GM21381 (cell line): Measurements from ENCODE around the gene PLPP6.

Source experiments
- ATAC-seq: cut with Tn5 transposase; IDR thresholded peaks from one replicate; pipeline ENCODE4 v1.9.1; 2021; ENCODE audit warnings: mild to moderate bottlenecking, moderate library complexity; ENCODE audit not compliant: unreplicated experiment

PLPP6 gene

DNA sequence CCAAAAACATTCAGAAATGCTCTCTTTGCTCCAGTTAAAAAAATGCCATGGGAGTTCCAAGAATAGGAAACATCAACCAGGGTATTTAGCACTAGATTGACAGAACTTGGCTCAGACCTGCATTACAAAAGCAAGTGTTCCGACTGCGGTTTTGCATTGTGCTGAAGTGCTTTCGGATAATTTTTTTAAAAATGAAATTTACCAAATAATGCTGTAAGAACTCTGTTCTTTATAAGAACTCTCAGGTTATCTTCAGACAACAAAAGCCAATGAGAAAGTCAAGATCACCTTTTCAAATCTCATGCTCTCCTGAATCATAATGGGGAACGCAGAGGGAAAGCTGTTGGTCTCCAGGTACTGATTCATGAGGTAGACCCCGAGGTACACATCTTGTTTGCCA, 483 bp upstream of the PLPP6 start:
- ATAC-seq: no peak

DNA sequence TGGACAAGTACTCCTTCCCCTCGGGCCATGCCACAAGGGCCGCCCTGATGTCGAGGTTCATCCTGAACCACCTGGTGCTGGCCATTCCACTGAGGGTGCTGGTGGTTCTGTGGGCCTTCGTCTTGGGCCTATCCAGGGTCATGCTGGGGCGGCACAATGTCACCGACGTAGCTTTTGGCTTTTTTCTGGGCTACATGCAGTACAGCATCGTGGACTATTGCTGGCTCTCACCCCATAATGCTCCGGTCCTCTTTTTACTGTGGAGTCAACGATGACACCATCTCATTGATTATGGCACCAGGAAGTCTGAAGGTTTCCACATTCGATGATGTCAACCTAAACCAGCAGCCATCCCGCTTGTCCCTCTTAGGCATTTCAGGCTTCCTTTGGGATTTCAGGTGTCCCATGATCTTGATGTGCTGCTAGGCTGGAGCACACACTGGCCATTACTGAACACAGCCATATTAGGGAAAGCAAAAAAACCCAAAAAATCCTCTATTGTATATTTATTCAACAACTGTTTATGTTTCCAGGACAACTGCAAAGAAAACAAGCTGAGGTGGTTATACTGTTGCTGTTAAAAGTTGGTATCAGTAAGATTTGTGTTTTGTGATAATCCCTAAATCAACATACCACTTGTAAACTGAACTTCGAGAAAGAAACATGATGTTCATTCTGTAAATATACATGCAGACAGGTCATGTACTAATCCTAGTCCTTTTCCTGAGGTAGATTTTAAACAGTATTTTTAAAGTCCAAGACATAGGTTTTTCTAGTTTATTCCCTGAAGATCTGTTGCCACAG, 1.1 kb downstream of the PLPP6 start:
- no peak for ATAC-seq

DNA sequence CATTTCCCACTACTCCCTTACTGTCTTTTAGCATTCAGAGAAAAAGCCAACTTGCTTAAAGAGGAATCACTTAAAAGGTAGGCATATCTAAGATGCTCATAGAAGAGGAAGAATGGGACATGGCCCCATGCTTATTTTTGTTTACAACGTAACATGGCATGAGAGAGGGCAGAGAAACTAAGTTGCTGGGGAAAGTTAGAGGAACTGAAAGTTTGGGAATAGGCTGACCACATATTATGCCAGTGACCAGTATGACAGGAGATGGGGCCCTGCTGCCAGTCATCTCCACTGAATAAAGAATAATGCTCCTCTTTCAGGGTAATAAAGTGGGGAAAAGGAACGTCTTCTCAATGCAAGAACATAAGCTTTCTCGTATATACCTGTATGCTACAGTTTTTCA, 1.9 kb downstream of the PLPP6 start:
- ATAC-seq: no peak

DNA sequence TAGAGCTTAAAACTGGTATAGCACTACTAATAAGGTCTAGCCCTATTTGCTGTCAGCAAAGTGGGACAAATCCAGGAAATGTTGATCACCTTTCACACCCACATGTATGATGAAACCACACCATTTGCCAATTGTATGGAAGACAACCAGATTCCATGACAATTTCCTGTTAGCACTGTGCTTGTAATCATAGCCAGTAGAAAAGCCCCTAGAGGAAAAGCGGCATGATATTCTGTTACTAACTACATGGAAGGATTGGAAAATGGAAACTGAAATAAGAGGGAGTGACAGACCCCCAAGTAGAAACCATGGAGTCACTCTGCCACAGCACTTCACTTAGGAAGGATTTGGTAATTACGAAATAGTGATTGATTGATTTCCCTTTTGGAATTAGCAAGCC, 3.3 kb downstream of the PLPP6 start:
- ATAC-seq: no peak

DNA sequence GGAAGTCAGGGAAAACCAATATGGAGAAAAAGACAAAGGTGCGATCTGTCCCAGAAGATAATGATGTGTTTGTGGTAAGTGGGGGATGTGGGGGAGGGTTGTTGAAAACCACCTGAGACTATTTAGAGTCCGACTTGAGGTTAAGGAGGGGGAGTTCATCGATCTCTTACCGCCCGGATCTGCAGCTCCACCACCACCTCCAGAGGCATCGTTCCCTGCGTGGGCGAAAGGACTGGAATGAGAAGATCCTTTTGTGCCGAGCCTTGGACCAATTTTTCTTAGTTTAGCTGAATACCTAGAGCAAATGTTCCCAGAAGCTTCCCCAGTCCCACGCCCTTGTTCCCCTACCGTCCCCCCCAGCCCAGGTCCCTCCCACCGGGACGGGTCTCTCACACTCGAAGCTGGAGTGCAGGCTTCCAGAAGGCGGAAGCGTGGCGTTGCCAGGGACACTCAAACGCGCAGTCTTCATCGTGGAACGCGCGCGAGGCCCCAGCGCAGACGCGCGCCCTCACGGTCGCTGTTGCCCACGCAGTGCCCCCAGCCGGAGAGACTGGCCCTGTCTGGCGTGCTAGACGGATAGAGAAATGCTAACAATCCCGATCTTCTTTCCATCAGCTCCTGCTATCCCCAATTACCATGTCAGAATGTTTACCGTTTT, 4.1 kb downstream of the PLPP6 start, which contains the start of gene SPATA6L:
TSS of gene SPATA6L (minus strand) at position 439 of the 658 bp plus-strand sequence. CDS start at position 209, 230 bp downstream.
- ATAC-seq: peak; percentile 36

DNA sequence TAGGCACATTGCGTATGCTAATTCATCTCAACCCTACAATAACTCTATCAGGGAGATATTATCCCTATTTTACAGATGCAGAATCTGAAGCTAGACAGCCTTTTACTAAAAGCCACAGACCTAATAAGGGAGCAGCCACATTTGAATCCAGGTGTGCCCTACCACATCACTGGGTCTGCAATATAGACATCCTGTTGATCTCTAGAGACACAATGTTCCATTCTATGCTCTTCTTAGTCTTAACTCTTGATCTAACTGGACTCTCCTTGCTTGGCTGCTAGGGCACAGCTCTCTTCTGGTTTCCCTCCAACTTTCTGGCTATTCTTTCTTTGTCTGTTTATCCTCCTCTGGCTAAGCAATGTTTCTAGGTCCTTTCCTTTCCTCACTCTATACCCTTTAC, 5.6 kb downstream of the PLPP6 start:
- ATAC-seq: no peak

DNA sequence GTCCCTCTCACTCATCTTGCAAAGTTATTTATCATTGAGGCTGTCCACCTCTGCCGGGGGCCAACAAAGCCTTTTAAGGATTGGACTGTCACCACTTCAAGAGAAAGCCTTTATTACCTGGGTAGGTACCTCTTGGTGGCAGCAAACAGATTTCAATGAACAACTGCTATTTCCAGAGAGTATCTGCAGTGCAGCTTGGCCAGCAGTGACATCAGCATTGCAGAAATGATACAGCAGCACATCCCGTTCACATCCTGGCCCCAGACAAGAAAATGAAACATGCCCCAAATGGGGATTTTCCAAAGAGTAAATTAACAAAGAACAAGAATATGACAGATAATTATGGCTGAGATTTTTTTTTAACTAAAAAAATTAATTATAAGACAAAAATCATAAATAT, 6.5 kb downstream of the PLPP6 start:
- no peak for ATAC-seq

DNA sequence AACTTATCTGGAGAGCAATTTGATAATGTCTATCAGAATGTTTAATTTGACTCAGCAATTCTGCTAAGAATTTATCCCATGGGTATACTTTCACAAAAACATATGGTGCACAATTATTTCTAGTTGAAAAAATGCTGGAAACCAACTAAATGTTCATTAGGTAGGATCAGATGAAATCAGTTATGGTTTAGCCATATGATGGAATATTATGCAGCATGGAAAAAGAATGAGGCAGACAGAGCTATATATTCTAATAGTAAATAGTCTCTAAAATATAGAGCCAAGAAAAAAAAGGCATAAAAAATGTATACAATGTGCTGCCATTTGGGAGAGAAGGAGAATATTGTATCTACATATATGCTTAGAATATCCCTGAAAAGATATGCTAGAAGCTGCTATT, 7.8 kb downstream of the PLPP6 start:
- no peak for ATAC-seq

DNA sequence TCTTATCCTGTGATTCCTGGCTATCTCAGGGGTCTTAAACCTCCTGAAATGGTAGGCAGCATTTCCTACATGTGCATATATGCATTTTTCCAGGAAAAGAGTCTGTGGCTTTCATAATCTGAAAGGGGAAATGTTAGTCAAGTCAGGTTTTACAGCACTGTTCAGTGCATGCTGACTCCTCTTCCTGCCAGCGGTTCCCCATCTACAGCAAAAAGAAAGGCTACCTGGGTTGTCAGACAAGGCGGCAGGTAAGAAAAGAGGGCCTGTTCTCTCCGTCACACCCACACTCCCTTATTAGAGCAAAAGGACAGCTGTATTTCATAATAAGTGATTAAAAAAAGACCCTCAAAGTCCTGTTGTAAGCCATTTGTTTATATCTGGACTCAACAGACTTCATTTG, 8.5 kb downstream of the PLPP6 start:
- no peak for ATAC-seq

DNA sequence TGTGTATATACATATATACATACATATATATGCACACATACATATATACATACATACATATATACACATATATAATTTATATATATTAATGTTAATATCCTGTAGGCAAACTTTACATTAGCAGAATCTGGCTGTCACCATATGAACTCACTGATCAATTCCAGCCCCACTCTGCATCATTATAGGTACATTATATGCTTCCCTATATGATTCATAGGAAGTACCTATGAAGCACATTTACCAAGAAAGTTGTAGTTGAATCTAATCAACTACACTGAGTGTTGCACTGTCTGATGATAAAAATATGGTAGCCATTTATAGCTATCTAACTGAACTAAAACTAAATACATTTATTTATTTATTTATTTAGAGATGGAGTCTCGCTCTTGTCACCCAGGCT, 9.6 kb downstream of the PLPP6 start:
- no peak for ATAC-seq

DNA sequence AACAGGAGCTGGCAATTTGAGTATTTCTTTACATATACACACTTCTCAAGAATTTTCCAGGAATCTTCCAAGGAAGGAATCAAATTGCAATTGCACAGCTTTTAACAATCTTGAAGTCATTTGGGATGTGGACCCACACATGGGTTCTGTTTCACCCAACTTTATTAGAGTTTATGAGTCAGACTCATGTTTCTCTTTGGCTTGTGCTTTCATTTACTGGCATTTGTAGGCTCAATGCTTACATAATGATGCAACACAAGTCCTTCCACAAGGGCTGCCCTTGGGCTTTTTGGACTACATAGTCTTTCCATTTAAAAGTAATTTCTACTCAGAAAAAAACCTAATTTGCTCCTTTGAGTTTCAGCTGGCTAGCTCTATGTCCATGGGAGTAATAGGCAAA, 12.7 kb downstream of the PLPP6 start:
- no peak for ATAC-seq

DNA sequence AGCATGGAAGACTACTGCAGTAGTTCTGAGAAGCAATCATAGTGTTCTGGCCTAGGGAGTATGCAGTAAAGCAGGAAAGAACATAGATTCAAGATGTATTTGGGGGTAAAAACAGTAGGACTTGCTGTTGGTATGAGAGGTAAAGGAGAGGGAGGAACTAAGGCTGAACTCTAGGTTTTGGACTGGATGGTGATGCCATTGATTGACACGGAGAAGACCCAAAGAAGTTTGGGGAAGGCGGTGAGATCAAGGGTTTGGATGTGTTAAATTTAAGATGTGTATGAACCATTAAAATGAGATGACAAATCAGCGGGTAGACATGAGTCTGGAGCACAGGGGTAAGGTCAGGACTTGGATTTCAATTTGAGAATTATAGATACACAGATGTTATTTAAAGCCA, 15.3 kb downstream of the PLPP6 start:
- no peak for ATAC-seq

DNA sequence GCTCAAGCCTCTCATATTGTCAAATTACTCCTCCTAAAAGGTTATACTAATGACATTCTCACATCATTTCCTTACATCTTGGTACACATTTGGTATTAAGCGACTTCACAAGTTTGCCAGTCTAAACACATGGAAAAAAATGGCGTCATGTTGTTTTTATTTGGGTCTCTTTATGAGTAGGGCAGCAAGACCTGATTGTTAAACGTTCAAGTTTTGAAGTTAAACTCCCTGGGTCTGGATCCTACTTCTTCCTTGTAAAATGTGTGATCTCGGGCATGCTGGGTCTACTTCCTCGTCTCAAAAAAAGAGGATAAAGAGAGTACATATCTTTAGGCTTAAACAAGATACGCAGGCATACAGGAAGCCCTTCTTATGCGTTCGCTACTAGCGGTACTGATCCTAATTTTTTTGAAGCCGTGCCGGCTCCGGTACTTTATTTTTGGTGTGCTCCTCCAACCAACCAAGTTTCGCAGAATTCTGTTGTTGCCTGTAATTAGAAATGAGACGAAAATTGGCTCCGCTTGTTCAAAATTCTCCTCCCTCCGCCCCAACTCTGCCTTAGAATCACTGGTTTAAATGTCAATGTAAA, 16.7 kb downstream of the PLPP6 start:
- peak; percentile 11 for ATAC-seq

DNA sequence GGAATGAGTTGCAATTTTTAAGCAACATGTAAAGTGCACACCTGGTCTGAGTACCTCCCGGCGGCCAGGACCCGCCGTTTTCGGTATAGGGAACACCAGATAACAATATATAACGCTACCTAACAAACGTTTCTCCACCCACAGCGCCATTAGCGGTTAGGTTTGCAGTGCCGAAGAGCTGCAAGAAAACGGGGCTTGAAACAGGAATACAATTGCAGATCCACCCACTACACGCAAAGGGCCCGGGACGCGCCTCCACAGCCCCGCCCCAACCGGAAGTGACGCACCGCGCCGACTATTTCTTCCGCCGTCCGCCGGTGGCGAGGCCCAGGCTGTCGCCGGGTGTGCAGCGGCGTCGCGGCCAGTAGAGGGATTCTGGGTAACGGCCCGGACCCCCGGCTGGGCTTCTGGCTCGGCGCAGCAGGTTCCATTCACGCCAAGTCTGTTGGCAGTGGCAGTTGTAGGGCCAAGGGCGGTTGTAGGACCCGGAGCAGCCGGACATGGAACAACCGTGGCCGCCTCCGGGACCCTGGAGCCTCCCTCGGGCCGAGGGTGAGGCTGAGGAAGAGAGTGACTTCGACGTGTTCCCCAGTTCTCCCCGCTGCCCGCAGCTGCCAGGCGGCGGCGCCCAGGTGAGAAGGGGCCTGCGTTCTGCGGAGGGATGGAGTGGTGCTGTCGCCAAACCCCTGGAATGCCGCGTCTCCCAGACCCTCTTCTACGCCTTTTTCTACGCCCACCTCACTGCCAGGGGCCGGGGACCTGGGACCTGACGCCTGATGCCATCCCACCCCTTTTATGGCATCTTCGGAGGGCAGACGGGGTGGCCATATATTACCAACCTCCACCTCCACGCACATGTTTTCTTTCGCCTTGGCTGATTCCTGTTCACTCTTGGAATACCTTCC, 17.4 kb downstream of the PLPP6 start, which contains the start of gene CDC37L1:
TSS of gene CDC37L1 (plus strand) at position 302 of the 905 bp plus-strand sequence. CDS start at position 501, 199 bp downstream.
- ATAC-seq: peak; percentile 96

DNA sequence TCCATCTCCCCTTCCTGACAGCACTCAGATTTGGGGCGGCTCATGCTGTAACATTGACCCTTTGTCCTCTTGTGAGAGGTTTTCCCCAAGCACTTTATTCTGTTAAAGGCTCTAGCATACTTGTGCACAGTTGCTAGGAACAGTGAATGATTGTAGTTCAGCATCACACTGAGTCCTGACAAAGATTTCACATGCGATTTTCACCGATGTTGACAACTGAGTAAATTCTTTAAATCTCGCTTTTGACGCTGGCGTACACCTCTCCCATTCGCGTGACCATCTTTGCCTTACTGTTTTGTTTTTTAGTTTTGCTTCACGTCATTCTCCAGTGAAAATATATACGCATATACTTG, 18.1 kb downstream of the PLPP6 start:
- ATAC-seq: no peak

DNA sequence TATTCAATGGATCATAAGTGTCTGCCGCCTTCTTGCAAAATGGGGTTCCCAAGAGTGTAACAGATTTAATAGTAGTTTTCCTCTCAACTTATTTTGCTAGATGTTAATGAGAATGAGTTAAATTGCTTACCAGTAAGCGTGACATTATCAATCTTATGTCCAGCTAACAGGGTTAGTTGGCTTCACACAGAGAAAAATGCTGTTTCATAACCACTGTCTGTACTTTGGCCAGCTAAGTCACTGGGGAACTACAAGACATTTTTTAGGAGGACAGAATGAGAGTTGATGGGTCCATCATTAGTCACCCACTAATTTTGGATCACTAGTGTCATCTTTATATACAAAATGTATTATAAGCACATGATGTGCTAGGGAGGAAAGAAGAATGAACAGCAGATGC, 18.7 kb downstream of the PLPP6 start:
- ATAC-seq: no peak

DNA sequence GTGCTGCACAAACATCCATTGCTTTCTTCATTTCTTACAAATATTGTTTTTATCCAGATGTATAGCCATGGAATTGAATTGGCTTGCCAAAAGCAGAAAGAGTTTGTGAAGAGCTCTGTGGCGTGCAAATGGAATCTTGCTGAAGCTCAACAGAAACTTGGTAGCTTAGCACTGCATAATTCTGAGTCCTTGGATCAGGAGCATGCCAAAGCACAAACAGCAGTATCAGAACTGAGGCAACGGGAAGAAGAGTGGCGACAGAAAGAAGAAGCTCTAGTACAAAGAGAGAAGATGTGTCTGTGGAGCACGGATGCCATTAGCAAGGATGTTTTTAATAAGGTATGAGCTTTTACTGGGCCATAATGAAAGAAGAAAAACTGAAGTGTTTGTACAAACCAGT, 22.7 kb downstream of the PLPP6 start:
- ATAC-seq: no peak

DNA sequence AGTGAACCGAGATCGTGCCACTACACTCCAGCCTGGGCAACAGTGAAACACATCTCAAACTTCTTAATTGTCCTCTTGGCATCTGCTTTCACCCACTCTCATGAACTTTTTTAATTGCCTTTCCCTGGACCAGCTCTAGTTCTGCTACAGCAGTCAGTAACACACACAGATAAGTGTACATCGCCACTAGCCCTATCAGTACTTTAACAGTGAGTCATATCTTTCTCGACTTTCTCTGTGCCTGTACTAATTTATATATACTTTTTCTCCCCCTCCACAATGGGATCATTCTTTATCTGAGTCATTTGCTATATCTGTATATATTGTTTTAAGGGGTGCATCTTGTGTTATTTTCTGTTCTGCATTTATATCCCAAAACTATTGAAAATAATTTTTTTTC, 24.0 kb downstream of the PLPP6 start:
- ATAC-seq: no peak

DNA sequence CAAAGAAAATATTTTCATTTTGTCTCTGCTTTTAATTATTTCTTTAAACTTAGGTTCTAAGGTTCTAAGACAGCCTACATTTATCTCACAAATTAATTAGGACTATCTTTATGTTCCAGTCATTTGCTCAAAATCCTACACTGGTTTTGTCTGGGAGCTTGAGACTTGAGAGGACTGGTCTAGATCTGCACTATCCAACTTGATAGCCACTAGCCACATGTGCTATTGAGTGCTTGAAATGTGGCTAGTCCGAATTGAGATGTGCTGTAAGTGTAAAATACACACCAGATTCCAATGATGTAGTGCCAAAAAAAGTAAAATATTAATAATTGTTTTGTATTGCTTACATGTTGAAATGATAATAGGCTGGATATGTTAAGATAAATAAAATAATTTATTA, 24.5 kb downstream of the PLPP6 start:
- no peak for ATAC-seq

DNA sequence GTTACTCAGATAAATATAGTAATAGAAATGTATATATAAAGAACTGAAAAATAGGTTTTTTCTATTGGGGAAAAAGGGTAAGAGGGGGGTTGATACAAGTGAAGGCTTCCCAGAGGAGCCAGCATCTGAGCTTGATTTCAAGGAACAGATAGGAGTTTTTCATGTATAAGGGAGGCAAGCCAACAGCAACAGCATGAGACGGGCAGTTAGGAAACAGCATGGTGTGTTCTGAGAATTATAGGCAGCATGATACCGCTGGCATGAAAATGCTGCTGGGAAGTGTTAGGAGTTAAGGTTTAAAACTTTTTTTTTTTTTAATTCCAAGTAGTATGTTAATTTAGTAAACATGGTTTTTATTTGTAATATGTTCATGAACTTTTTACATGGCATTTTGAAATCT, 26.9 kb downstream of the PLPP6 start:
- no peak for ATAC-seq

DNA sequence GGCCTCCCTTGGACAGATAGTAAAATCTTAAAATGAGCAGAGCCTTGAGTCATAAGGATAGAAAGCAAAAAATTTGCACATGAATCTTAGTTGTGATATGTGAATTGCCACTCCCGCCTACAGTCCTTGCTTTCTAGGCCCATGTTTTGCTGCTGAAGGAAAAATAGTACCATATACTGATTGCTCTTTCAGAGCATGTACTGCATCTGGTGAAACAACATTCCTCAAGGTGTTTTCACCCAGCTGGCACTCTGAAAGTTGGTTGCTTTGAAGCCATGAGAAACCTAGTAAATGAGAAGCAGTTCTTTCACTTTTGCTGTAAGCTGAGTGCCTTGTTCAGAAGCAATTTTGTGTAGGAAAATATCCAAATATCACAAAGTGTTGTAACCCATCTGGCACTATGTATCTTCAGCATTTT, 27.6 kb downstream of the PLPP6 start:
- peak; percentile 68 for ATAC-seq
